ENCODE results near the gene PIH1D2. TPM values are rescaled to one million over a fixed set of nuclear protein-coding genes. Genes with fewer than 3 reads are reported as not detected.
"Not testable (repeated sequence)": the region's sequence is repeated elsewhere in the genome, so short reads cannot be mapped to it uniquely, and the experiment has no call there.

Gene PIH1D2
- total and polyA plus RNA-seq, 9 of the 15 experiments (the other 6 are each of a cell fraction or from before 2014, with no cell fraction given) = 1.5 to 5.4 (median 3.0) TPM

GRCh38 chr11:112026784-112027410 is 46.9 kb downstream of the PIH1D2 start:
- BruUV-seq (replicated peaks); ATAC-seq: not testable (repeated sequence)
- no CpG with 5 or more reads among the region's 49 CpGs for WGBS (ENCODE audit: insufficient coverage, low coverage, missing lambda C conversion rate)

GRCh38 chr11:112025707-112026106 is 48.1 kb downstream of the PIH1D2 start:
- ATAC-seq = peak; percentile 37
- Histone ChIP-seq H3K27me3 (ENCODE audit: control insufficient read depth in 2 of 2, insufficient read depth in 2 of 2, low read length in 2 of 2) (no peaks in the 10 kb centered on the region), H3K27ac (ENCODE audit: extremely low read depth, low read depth, low read length) (peak overlapping the region; percentile 87), H3K79me2 (ENCODE audit: control insufficient read depth, insufficient read depth, low read length) (peaks cover 48% of the 10 kb centered on the region), H3K9me3 (replicated peaks; ENCODE audit: control insufficient read depth, insufficient read depth, low read depth, low read length) (no peaks in the 10 kb centered on the region), H3K9me1 (ENCODE audit: control insufficient read depth, insufficient read depth, low read length) (no peaks in the 10 kb centered on the region), H4K20me1 (replicated peaks; ENCODE audit: control insufficient read depth, insufficient read depth, low read length) (no peaks in the 10 kb centered on the region), H3K9ac (ENCODE audit: insufficient read depth in 1 of 2, low read depth in 2 of 2, low read length in 2 of 2) (peak overlapping the region; percentile 90 to 96), H3K4me2 (ENCODE audit: insufficient read depth, low read length) (peak overlapping the region; percentile 94), H3K4me3 (peak overlapping the region; percentile 89), H3K4me1 (replicated peaks in 1 of 2; ENCODE audit: control insufficient read depth in 2 of 2, insufficient read depth in 2 of 2, low read length in 2 of 2) (peaks cover 6 to 13% of the 10 kb centered on the region in 2 experiments; a peak in 3 of 5 replicates), H3K36me3 (ENCODE audit: control insufficient read depth, insufficient read depth, low read length) (peaks cover 33% of the 10 kb centered on the region), H2AFZ (ENCODE audit: low read depth, low read length) (peak overlapping the region; percentile 99)
- TF ChIP-seq SAP30 (IDR thresholded peaks at IDR 0.05; ENCODE audit: borderline replicate concordance, insufficient read depth, low read depth, low read length, poor library complexity, severe bottlenecking) = peak; percentile 44
- no peak for TF ChIP-seq ETV6 (IDR thresholded peaks at IDR 0.05; ENCODE audit: borderline replicate concordance in 1 of 2, low read depth in 2 of 2, low read length in 1 of 2)
- 0 out of 2 replicates have a peak, but pooled peaks have one; percentile 45 for TF ChIP-seq ETV6 (CRISPR knock-in tag; IDR thresholded peaks at IDR 0.05; ENCODE audit: borderline replicate concordance)
- TF ChIP-seq ELF2 (CRISPR knock-in tag; IDR thresholded peaks at IDR 0.05) = no peak
- TF ChIP-seq KAT7 (CRISPR knock-in tag; IDR thresholded peaks at IDR 0.05; ENCODE audit: borderline replicate concordance) = 0 out of 2 replicates have a peak, but pooled peaks have one; percentile 32
- TF ChIP-seq SIN3A (IDR thresholded peaks at IDR 0.05; ENCODE audit: borderline replicate concordance in 2 of 2, control insufficient read depth in 1 of 2, low read depth in 2 of 2, low read length in 2 of 2) = 0 out of 4 replicates have a peak, but pooled peaks have one; percentile 11 to 24
- BruUV-seq (replicated peaks) = no TSS peak
- intact Hi-C loops (cut with micrococcal nuclease) = loop anchor here (1.0 to 2.0 kb wide), 3 partner anchors 43 to 99 kb away; partner anchors contain the start of genes NKAPD1 and PIH1D2
- DNase-seq (ENCODE audit: extremely low read depth in 1 of 4, low spot score in 3 of 4) = peak in 1 of 4 experiments; percentile 44
- WGBS (ENCODE audit: insufficient coverage, low coverage, missing lambda C conversion rate) = 0% methylated on average over 6 of the region's 8 CpGs
- ChIA-PET CTCF (ENCODE audit: low intra/inter-chr PET ratio) (no interaction called here), POLR2A (interaction anchor here (0.6 to 0.7 kb wide), 2 partner anchors 11 to 23 kb away, joined by 3 to 4 read pairs; no protein-coding TSS in a partner anchor)
- in situ Hi-C loops (cut with MboI) = no loop called here
- FAIRE-seq = no peak

More at GRCh38 chr11:112026784-112027410, 46.9 kb downstream of the PIH1D2 start:
- DNase-seq (ENCODE audit: extremely low read depth in 1 of 4, low spot score in 3 of 4); H3K4me2 ChIP-seq (ENCODE audit: insufficient read depth, low read length); FAIRE-seq; H3K27me3 ChIP-seq (ENCODE audit: control insufficient read depth in 2 of 2, insufficient read depth in 2 of 2, low read length in 2 of 2); POLR2A ChIA-PET; in situ Hi-C loops (cut with MboI); CTCF ChIA-PET (ENCODE audit: low intra/inter-chr PET ratio); H3K4me3 ChIP-seq; H3K9me3 ChIP-seq (replicated peaks; ENCODE audit: control insufficient read depth, insufficient read depth, low read depth, low read length); H2AFZ ChIP-seq (ENCODE audit: low read depth, low read length); H3K9ac ChIP-seq (ENCODE audit: insufficient read depth in 1 of 2, low read depth in 2 of 2, low read length in 2 of 2); H4K20me1 ChIP-seq (replicated peaks; ENCODE audit: control insufficient read depth, insufficient read depth, low read length); H3K27ac ChIP-seq (ENCODE audit: extremely low read depth, low read depth, low read length); H3K9me1 ChIP-seq (ENCODE audit: control insufficient read depth, insufficient read depth, low read length); intact Hi-C loops (cut with micrococcal nuclease): not testable (repeated sequence)
- H3K4me1 ChIP-seq (replicated peaks in 1 of 2; ENCODE audit: control insufficient read depth in 2 of 2, insufficient read depth in 2 of 2, low read length in 2 of 2) = peaks cover 6 to 13% of the 10 kb centered on the region in 2 experiments; a peak in 3 of 5 replicates
- H3K79me2 ChIP-seq (ENCODE audit: control insufficient read depth, insufficient read depth, low read length) = peaks cover 50% of the 10 kb centered on the region
- peaks cover 45% of the 10 kb centered on the region for H3K36me3 ChIP-seq (ENCODE audit: control insufficient read depth, insufficient read depth, low read length)
- TF ChIP-seq RBFOX2 (IDR thresholded peaks at IDR 0.05; ENCODE audit: low read depth, low read length) = 0 out of 2 replicates have a peak, but pooled peaks have one; percentile 13
